22Rv1 (cell line): ENCODE results near the gene ADAM12.

Experiments
- ZFX ChIP-seq: fragments of 450-650 bp; IDR thresholded peaks from 2 replicates; pipeline ENCODE4 v1.6.1; 2017; ENCODE audit warnings: antibody characterized with exemption, borderline replicate concordance
- TF ChIP-seq, protein P1 (sequence below): fragments of 450-650 bp; IDR thresholded peaks from 2 replicates; pipeline ENCODE4 v1.5.1; 2017; ENCODE audit warnings: mild to moderate bottlenecking

GRCh38 chr10:126119599-126119998 is 268.7 kb downstream of the ADAM12 start:
- TF ChIP-seq, protein P1, sequence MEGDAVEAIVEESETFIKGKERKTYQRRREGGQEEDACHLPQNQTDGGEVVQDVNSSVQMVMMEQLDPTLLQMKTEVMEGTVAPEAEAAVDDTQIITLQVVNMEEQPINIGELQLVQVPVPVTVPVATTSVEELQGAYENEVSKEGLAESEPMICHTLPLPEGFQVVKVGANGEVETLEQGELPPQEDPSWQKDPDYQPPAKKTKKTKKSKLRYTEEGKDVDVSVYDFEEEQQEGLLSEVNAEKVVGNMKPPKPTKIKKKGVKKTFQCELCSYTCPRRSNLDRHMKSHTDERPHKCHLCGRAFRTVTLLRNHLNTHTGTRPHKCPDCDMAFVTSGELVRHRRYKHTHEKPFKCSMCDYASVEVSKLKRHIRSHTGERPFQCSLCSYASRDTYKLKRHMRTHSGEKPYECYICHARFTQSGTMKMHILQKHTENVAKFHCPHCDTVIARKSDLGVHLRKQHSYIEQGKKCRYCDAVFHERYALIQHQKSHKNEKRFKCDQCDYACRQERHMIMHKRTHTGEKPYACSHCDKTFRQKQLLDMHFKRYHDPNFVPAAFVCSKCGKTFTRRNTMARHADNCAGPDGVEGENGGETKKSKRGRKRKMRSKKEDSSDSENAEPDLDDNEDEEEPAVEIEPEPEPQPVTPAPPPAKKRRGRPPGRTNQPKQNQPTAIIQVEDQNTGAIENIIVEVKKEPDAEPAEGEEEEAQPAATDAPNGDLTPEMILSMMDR, result no peak
- TF ChIP-seq ZFX, result no peak
